ENCODE measurements around the gene DIPK1C. TPM values are rescaled to one million over a fixed set of nuclear protein-coding genes. Genes with fewer than 3 reads are reported as not detected.

DIPK1C gene
- total RNA-seq, 1 experiment from 2014 or later = 0.26 TPM

DNA sequence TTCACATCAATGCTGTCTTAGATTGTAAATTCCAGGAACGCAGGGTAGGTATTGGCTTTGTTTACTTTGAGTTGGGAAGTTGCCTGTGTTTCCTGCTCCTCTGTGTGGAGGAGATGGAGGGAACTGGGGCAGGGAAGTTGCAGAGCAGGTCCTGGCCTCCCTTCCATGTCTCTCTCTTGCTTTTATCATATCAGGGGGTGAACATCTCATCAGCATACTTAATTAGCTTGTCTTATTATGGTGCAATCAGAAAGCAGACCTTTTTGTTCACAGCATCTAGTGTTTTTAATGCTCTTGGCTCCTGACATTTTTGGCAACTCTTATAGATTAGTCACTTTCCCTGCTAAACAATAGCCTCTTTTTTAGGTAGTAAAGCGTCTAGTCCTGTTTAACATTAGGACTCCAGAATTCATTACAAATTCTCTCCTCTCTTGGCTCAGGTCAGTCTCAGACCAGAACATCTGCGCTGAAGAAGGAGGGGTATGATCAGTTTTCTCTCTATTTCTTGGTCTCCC is 11.5 kb upstream of the DIPK1C start:
- in situ Hi-C loops (cut with HindIII; ENCODE audit: low pct_unique_long_range_greater_than_20kb, low sequenced_read_pairs) = no loop called here
- ATAC-seq = peak; percentile 87

DNA sequence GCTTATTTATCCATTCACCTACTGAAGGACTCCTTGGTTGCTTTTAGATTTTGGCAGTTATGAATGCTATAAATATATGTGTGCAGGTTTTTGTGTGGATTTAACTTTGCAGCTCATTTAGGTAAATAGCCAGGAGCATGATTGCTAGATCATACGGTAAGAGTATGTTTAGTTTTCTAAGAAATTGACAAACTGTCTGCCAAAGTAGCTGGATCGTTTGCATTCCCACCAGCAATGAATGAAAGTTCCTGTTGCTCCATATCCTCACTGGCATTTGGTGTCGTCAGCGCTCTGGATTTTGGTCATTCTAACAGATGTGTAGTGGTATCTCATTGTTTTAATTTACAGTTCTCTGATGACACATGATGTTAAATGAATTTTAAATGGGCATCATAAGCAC is 8.7 kb upstream of the DIPK1C start:
- in situ Hi-C loops (cut with HindIII; ENCODE audit: low pct_unique_long_range_greater_than_20kb, low sequenced_read_pairs) (no loop called here), intact Hi-C loops (cut with micrococcal nuclease; ENCODE audit: unreplicated experiment) (no loop called here)
- no peak overlapping the region for H3K27ac ChIP-seq (ENCODE audit: low read length)
- no TSS peak for BruUV-seq (replicated peaks)
- H3K36me3 ChIP-seq (ENCODE audit: control insufficient read depth, insufficient read depth, low read length) = no peaks in the 10 kb centered on the region
- H3K27me3 ChIP-seq (ENCODE audit: control insufficient read depth, insufficient read depth, low read length) = no peaks in the 10 kb centered on the region
- H3K9me3 ChIP-seq (ENCODE audit: control insufficient read depth, insufficient read depth, low read depth, low read length) = peaks cover 10% of the 10 kb centered on the region
- no peak for DNase-seq (ENCODE audit: low read depth, low spot score)
- no peak for ATAC-seq
- H3K4me1 ChIP-seq (ENCODE audit: control insufficient read depth, insufficient read depth, low read length) = peaks cover 9% of the 10 kb centered on the region
- H3K4me3 ChIP-seq (ENCODE audit: low read depth in 2 of 2, low read length in 2 of 2) = no peak overlapping the region
- ChIA-PET CTCF (no interaction called here), POLR2A (no interaction called here)
- TF ChIP-seq, protein P1, sequence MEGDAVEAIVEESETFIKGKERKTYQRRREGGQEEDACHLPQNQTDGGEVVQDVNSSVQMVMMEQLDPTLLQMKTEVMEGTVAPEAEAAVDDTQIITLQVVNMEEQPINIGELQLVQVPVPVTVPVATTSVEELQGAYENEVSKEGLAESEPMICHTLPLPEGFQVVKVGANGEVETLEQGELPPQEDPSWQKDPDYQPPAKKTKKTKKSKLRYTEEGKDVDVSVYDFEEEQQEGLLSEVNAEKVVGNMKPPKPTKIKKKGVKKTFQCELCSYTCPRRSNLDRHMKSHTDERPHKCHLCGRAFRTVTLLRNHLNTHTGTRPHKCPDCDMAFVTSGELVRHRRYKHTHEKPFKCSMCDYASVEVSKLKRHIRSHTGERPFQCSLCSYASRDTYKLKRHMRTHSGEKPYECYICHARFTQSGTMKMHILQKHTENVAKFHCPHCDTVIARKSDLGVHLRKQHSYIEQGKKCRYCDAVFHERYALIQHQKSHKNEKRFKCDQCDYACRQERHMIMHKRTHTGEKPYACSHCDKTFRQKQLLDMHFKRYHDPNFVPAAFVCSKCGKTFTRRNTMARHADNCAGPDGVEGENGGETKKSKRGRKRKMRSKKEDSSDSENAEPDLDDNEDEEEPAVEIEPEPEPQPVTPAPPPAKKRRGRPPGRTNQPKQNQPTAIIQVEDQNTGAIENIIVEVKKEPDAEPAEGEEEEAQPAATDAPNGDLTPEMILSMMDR (IDR thresholded peaks at IDR 0.05) = no peak
- TF ChIP-seq POLR2AphosphoS5 (IDR thresholded peaks at IDR 0.05; ENCODE audit: low read depth, low read length) (no peak), SIN3A (IDR thresholded peaks at IDR 0.05; ENCODE audit: borderline replicate concordance, insufficient read depth, low read depth, low read length) (no peak), TCF7L2 (IDR thresholded peaks at IDR 0.05; ENCODE audit: low read depth, low read length) (no peak)
- TF ChIP-seq, protein P2, sequence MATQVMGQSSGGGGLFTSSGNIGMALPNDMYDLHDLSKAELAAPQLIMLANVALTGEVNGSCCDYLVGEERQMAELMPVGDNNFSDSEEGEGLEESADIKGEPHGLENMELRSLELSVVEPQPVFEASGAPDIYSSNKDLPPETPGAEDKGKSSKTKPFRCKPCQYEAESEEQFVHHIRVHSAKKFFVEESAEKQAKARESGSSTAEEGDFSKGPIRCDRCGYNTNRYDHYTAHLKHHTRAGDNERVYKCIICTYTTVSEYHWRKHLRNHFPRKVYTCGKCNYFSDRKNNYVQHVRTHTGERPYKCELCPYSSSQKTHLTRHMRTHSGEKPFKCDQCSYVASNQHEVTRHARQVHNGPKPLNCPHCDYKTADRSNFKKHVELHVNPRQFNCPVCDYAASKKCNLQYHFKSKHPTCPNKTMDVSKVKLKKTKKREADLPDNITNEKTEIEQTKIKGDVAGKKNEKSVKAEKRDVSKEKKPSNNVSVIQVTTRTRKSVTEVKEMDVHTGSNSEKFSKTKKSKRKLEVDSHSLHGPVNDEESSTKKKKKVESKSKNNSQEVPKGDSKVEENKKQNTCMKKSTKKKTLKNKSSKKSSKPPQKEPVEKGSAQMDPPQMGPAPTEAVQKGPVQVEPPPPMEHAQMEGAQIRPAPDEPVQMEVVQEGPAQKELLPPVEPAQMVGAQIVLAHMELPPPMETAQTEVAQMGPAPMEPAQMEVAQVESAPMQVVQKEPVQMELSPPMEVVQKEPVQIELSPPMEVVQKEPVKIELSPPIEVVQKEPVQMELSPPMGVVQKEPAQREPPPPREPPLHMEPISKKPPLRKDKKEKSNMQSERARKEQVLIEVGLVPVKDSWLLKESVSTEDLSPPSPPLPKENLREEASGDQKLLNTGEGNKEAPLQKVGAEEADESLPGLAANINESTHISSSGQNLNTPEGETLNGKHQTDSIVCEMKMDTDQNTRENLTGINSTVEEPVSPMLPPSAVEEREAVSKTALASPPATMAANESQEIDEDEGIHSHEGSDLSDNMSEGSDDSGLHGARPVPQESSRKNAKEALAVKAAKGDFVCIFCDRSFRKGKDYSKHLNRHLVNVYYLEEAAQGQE (IDR thresholded peaks at IDR 0.05; ENCODE audit: insufficient read depth in 1 of 2, low read depth in 2 of 2, low read length in 1 of 2) = no peak

More for the DNA sequence above, 11.5 kb upstream of the DIPK1C start:
- Histone ChIP-seq H3K36me3 (ENCODE audit: control insufficient read depth, insufficient read depth, low read length) (no peaks in the 10 kb centered on the region), H3K9me3 (ENCODE audit: control insufficient read depth, insufficient read depth, low read depth, low read length) (peaks cover 10% of the 10 kb centered on the region), H3K27me3 (ENCODE audit: control insufficient read depth, insufficient read depth, low read length) (no peaks in the 10 kb centered on the region), H3K4me3 (ENCODE audit: low read depth in 2 of 2, low read length in 2 of 2) (no peak overlapping the region), H3K4me1 (ENCODE audit: control insufficient read depth, insufficient read depth, low read length) (peaks cover 9% of the 10 kb centered on the region), H3K27ac (ENCODE audit: low read length) (0 out of 2 replicates have a peak overlapping the region, but pooled peaks have one; percentile 31)
- CTCF ChIA-PET = interaction anchor here (0.9 kb wide), 1 partner anchor 25 kb away, joined by 3 read pairs; no protein-coding TSS in a partner anchor
- TF ChIP-seq, protein P2 (IDR thresholded peaks at IDR 0.05; ENCODE audit: insufficient read depth in 1 of 2, low read depth in 2 of 2, low read length in 1 of 2) = no peak
- TF ChIP-seq TCF7L2 (IDR thresholded peaks at IDR 0.05; ENCODE audit: low read depth, low read length) = peak; percentile 44; the same call in 1 of the 2 replicates
- intact Hi-C loops (cut with micrococcal nuclease; ENCODE audit: unreplicated experiment) = no loop called here
- POLR2A ChIA-PET = no interaction called here
- BruUV-seq (replicated peaks) = no TSS peak
- no peak for DNase-seq (ENCODE audit: low read depth, low spot score)

Data from Panc1 (cell line).